Ishikawa (cell line): Measurements from ENCODE around the gene ZNF879.

ENCODE experiments used
- CEBPB ChIP-seq: IDR thresholded peaks from 2 replicates; pipeline ENCODE4 v1.6.1; 2012
- CREB1 ChIP-seq: IDR thresholded peaks from 2 replicates; pipeline ENCODE4 v1.6.1; 2012; ENCODE audit warnings: low read depth
- EGR1 ChIP-seq: IDR thresholded peaks from 2 replicates; pipeline ENCODE4 v1.6.1; 2012
- EP300 ChIP-seq: IDR thresholded peaks from 2 replicates; pipeline ENCODE4 v1.6.1; 2012; ENCODE audit warnings: borderline replicate concordance
- FOXM1 ChIP-seq: IDR thresholded peaks from 2 replicates; pipeline ENCODE4 v1.6.1; 2012; ENCODE audit warnings: low read depth, borderline replicate concordance
- MAX ChIP-seq: IDR thresholded peaks from 2 replicates; pipeline ENCODE4 v1.6.1; 2012
- NFIC ChIP-seq: IDR thresholded peaks from 2 replicates; pipeline ENCODE4 v1.6.1; 2012
- RAD21 ChIP-seq: IDR thresholded peaks from 2 replicates; pipeline ENCODE4 v1.6.1; 2012; ENCODE audit warnings: low read depth
- REST ChIP-seq: IDR thresholded peaks from 2 replicates; pipeline ENCODE4 v1.6.1; 2012; ENCODE audit warnings: low read depth, mild to moderate bottlenecking
- TAF1 ChIP-seq: IDR thresholded peaks from 2 replicates; pipeline ENCODE4 v1.6.1; 2012; ENCODE audit warnings: low read depth, mild to moderate bottlenecking
- TCF12 ChIP-seq: IDR thresholded peaks from 2 replicates; pipeline ENCODE4 v1.6.1; 2012; ENCODE audit warnings: low read depth
- TEAD4 ChIP-seq: IDR thresholded peaks from 2 replicates; pipeline ENCODE4 v1.6.1; 2012
- YY1 ChIP-seq: IDR thresholded peaks from 2 replicates; pipeline ENCODE4 v1.6.1; 2012; ENCODE audit warnings: low read depth
- ZBTB7A ChIP-seq: IDR thresholded peaks from 2 replicates; pipeline ENCODE4 v1.6.1; 2012; ENCODE audit warnings: low read depth
- TF ChIP-seq, protein P1 (sequence below): IDR thresholded peaks from 2 replicates; pipeline ENCODE4 v1.6.1; 2012

Gene ZNF879

GRCh38 chr5:179065703-179066102 lies 42.1 kb downstream of the ZNF879 start:
- TF ChIP-seq NFIC = no peak
- TF ChIP-seq FOXM1 = no peak
- no peak for TF ChIP-seq YY1
- TF ChIP-seq RAD21 = no peak
- no peak for TF ChIP-seq REST
- no peak for TF ChIP-seq EGR1
- no peak for TF ChIP-seq CEBPB
- TF ChIP-seq, protein P1, sequence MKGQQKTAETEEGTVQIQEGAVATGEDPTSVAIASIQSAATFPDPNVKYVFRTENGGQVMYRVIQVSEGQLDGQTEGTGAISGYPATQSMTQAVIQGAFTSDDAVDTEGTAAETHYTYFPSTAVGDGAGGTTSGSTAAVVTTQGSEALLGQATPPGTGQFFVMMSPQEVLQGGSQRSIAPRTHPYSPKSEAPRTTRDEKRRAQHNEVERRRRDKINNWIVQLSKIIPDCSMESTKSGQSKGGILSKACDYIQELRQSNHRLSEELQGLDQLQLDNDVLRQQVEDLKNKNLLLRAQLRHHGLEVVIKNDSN = no peak
- no peak for TF ChIP-seq CREB1
- no peak for TF ChIP-seq TEAD4
- TF ChIP-seq ZBTB7A = no peak
- TF ChIP-seq TAF1 = no peak
- TF ChIP-seq MAX = no peak
- no peak for TF ChIP-seq TCF12
- TF ChIP-seq EP300 = no peak

- TF ChIP-seq MAX (no peak), TAF1 (no peak)
Measured at GRCh38 chr5:179079165-179079987, 55.8 kb downstream of the ZNF879 start.

- TF ChIP-seq YY1 (no peak), TCF12 (no peak), CREB1 (no peak), TEAD4 (no peak), EGR1 (no peak), TAF1 (no peak), EP300 (no peak), NFIC (no peak), REST (no peak)
- TF ChIP-seq, protein P1 = no peak
Measured at GRCh38 chr5:179080724-179081123, 57.1 kb downstream of the ZNF879 start.
